DOHH2 (cell line): ENCODE data around the gene CLEC1A.

Experiments
- CTCF ChIP-seq: fragments of 200-600 bp; sonication (generic); IDR thresholded peaks from one replicate; pipeline ENCODE4 v1.5.1; 2014; ENCODE audit warnings: antibody characterized with exemption, mild to moderate bottlenecking, low read depth, low read length; ENCODE audit not compliant: poor library complexity, severe bottlenecking
- EZH2phosphoT487 ChIP-seq: fragments of 200-600 bp; sonication (generic); IDR thresholded peaks from 2 replicates; pipeline ENCODE4 v1.6.1; 2017; ENCODE audit warnings: borderline replicate concordance, mild to moderate bottlenecking, antibody characterized with exemption, low read length, moderate library complexity, mixed read lengths

- TF ChIP-seq CTCF (no peak), EZH2phosphoT487 (no peak)
These were observed 41.2 kb upstream of the CLEC1A start for GRCh38 chr12:10140001-10140400.
